ENCODE results near the gene EIF2D.
A peak's percentile ranks its signal among the peaks of the same experiment; 100 is the strongest.
"Not testable (repeated sequence)": the region's sequence is repeated elsewhere in the genome, so short reads cannot be mapped to it uniquely, and the experiment has no call there.

The EIF2D gene

GRCh38 chr1:206635080-206635977 is 23.1 kb upstream of the EIF2D start, which contains the start of gene DYRK3:
DYRK3 (plus strand) TSS chr1:206635536; CDS start chr1:206635704, 168 bp downstream.
- DNase-seq: peak; percentile 68 to 91

GRCh38 chr1:206634365-206635079 is 22.3 kb upstream of the EIF2D start:
- peak; percentile 39 to 90 for DNase-seq

GRCh38 chr1:206633708-206634121 is 21.4 kb upstream of the EIF2D start:
- DNase-seq: no peak

GRCh38 chr1:206631085-206631509 is 18.8 kb upstream of the EIF2D start:
- peak; percentile 77 to 85 for DNase-seq

GRCh38 chr1:206628916-206629315 is 16.7 kb upstream of the EIF2D start:
- no peak for DNase-seq

- DNase-seq: not testable (repeated sequence)
These were observed 14.1 kb upstream of the EIF2D start for GRCh38 chr1:206626396-206626795.

- DNase-seq: no peak
These were observed 2.9 kb downstream of the EIF2D start for GRCh38 chr1:206609229-206609991.

GRCh38 chr1:206608108-206608698 is 4.1 kb downstream of the EIF2D start:
- peak in 1 of 2 experiments; percentile 42 for DNase-seq

- DNase-seq: peak; percentile 7 to 31
These were observed 5.4 kb downstream of the EIF2D start for GRCh38 chr1:206606867-206607266.

GRCh38 chr1:206604861-206605260 is 7.4 kb downstream of the EIF2D start:
- no peak for DNase-seq

- no peak for DNase-seq
These were observed 11.7 kb downstream of the EIF2D start for GRCh38 chr1:206600527-206600926.

- no peak for DNase-seq
These were observed 16.0 kb downstream of the EIF2D start for GRCh38 chr1:206596319-206596666.

- no peak for DNase-seq
These were observed 16.5 kb downstream of the EIF2D start for GRCh38 chr1:206595581-206596318.

- no peak for DNase-seq
These were observed 18.8 kb downstream of the EIF2D start for GRCh38 chr1:206593351-206593925.

GRCh38 chr1:206591696-206592095 is 20.6 kb downstream of the EIF2D start:
- DNase-seq: no peak

GRCh38 chr1:206591226-206591625 is 21.0 kb downstream of the EIF2D start:
- DNase-seq: no peak

- DNase-seq: no peak
These were observed 22.1 kb downstream of the EIF2D start for GRCh38 chr1:206590025-206590758.

- DNase-seq: no peak
These were observed 23.1 kb downstream of the EIF2D start for GRCh38 chr1:206589206-206589605.

- no peak for DNase-seq
These were observed 23.8 kb downstream of the EIF2D start for GRCh38 chr1:206588492-206588891.

- no peak for DNase-seq
These were observed 24.4 kb downstream of the EIF2D start for GRCh38 chr1:206587904-206588303.

Measured in NCI-H526 (cell line).